Cardiac fibroblast (primary cell): ENCODE data around the gene PARN.
A peak's percentile ranks its signal among the peaks of the same experiment; 100 is the strongest.

ENCODE experiments used
- DNase-seq, 2 donors: peaks; one replicate each; pipeline versions ENCODE4 v3.0.0 to v3.0.0-alpha.2; 2010; ENCODE audit warnings: low read depth in 2 of 2
- H3K4me3 ChIP-seq, 2 donors: replicated peaks in 1 of 2; 1 replicate in 1 of 2; 2 replicates in 1 of 2; pipeline ENCODE4 v1.5.1; 2011; ENCODE audit warnings: low read depth in 2 of 2, low read length in 2 of 2, mild to moderate bottlenecking in 2 of 2, moderate library complexity in 1 of 2
- CTCF ChIP-seq: IDR thresholded peaks from one replicate; pipeline ENCODE4 v1.5.1; 2011; ENCODE audit warnings: low read depth, mild to moderate bottlenecking, low read length, inconsistent platforms

Gene PARN

GRCh38 chr16:14629919-14630619, at the start of gene PARN:
Gene PARN (minus strand): TSS chr16:14630260. CDS start chr16:14630125, 135 bp downstream.
- DNase-seq, result peak; percentile 97 to 98
- TF ChIP-seq CTCF, result no peak
- H3K4me3 ChIP-seq, result peak within 1 kb of the TSS; percentile 93 to 95

GRCh38 chr16:14678748-14679497, 48.9 kb upstream of the PARN start:
- DNase-seq, result no peak
- no peak overlapping the region for H3K4me3 ChIP-seq
- no peak for TF ChIP-seq CTCF

GRCh38 chr16:14677627-14678026, 47.6 kb upstream of the PARN start:
- DNase-seq, result no peak
- TF ChIP-seq CTCF, result no peak
- no peak overlapping the region for H3K4me3 ChIP-seq

GRCh38 chr16:14676633-14677032, 46.6 kb upstream of the PARN start:
- no peak overlapping the region for H3K4me3 ChIP-seq
- no peak for TF ChIP-seq CTCF
- no peak for DNase-seq

- no peak for TF ChIP-seq CTCF
- no peak overlapping the region for H3K4me3 ChIP-seq
- peak in 1 of 2 donors; percentile 10 for DNase-seq
These were observed 42.4 kb upstream of the PARN start for GRCh38 chr16:14672403-14672971.

GRCh38 chr16:14669776-14670175, 39.7 kb upstream of the PARN start:
- no peak for TF ChIP-seq CTCF
- DNase-seq, result no peak
- no peak overlapping the region for H3K4me3 ChIP-seq
